Activated naive CD8-positive, alpha-beta T cell (primary cell): ENCODE results near the gene SPAG7.
"Not testable (repeated sequence)": the region's sequence is repeated elsewhere in the genome, so short reads cannot be mapped to it uniquely, and the experiment has no call there.

Experiments used
- H3K27ac Mint-ChIP-seq: one replicate; pipeline ENCODE4 v1.8.0; 2021; ENCODE audit warnings: mixed read lengths
- H3K27me3 Mint-ChIP-seq: one replicate; pipeline ENCODE4 v1.8.0; 2021; ENCODE audit warnings: mixed read lengths
- H3K36me3 Mint-ChIP-seq: one replicate; pipeline ENCODE4 v1.8.0; 2021; ENCODE audit warnings: mixed read lengths
- H3K4me1 Mint-ChIP-seq: one replicate; pipeline ENCODE4 v1.8.0; 2021; ENCODE audit warnings: low read depth, mixed read lengths
- H3K4me3 Mint-ChIP-seq: one replicate; pipeline ENCODE4 v1.8.0; 2021; ENCODE audit warnings: mild to moderate bottlenecking, mixed read lengths
- H3K9me3 Mint-ChIP-seq: one replicate; pipeline ENCODE4 v1.8.0; 2021; ENCODE audit warnings: low read depth, mixed read lengths

The SPAG7 gene

GRCh38 chr17:4914551-4914950 lies 53.1 kb downstream of the SPAG7 start:
- H3K4me3 Mint-ChIP-seq, H3K27me3 Mint-ChIP-seq, H3K9me3 Mint-ChIP-seq, H3K4me1 Mint-ChIP-seq, H3K27ac Mint-ChIP-seq, H3K36me3 Mint-ChIP-seq: not testable (repeated sequence)

DNA sequence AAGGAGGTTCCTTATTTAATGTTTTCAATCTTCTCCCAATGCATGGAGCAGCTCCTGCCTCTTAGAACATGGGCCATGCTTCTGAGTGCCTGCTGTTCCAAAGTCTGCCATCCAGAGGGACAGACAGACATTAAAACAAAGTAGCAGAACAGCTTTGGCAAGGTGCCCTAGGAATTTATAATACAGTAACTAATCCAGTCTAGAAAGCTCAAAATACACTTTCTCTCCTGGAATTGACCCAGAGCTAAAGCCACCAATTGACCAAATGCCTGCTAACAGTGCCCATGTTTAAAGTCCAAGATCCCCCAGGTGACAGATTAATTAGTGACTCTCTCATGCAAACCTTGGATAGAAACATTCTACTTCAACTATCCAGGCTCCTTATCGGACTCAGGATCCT lies 53.6 kb downstream of the SPAG7 start:
- no peaks in the 10 kb centered on the region for H3K36me3 Mint-ChIP-seq
- H3K4me3 Mint-ChIP-seq: no peak overlapping the region
- H3K9me3 Mint-ChIP-seq: no peaks in the 10 kb centered on the region

More for the DNA sequence above, 53.6 kb downstream of the SPAG7 start:
- Mint-ChIP-seq H3K4me1 (peaks cover 2% of the 10 kb centered on the region), H3K27ac (no peak overlapping the region), H3K27me3 (no peaks in the 10 kb centered on the region)
